GM21529 (cell line): Measurements from ENCODE around the gene CD2BP2.
"Not testable (repeated sequence)": the region's sequence is repeated elsewhere in the genome, so short reads cannot be mapped to it uniquely, and the experiment has no call there.

Source experiments
- ATAC-seq: cut with Tn5 transposase; IDR thresholded peaks from one replicate; pipeline ENCODE4 v1.9.1; 2021; ENCODE audit not compliant: unreplicated experiment

Gene CD2BP2

DNA sequence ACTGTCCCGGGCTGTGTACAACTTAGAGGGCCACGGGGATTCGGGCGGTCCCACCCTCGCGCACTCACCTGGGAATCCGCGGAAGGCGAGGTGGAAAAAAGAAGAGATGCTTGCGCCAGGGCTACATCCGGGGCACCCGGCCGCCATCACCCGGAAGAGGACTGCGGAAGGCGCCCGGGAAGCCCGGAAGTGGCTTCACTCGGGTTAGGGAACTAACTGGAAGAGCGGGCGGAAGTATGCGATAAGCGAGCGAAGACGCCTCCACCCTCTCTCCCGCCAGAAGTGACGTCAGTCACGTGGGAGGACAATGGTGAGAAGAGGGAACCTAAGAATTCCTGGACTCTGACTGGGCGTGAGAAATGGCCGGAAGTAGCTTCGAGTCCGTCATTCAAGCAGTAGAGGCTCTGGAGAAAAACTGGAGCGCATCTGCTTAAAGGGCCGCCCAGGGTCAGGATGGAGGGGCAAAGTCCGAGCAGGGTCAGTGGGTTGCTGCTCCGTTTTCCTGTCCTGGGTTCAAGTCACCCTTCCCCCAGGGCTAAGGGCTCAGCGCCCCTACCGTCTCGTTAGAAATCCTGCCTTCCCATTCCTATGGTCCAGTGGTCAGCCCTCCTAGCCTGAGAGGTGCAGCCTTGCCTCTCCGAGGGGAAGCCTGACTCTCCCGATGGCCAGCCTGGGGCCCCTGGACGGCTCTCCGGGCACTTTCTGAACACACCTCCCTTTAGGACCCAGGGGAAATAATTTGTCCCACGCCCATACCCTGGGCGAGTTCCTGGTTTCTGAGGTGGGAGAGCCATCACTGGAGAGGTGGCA is at the start of gene CD2BP2:
TSS of gene CD2BP2 (minus strand) at position 165 of the 810 bp plus-strand sequence. CDS start 627 bp downstream, outside the sequence.
- peak; percentile 55 for ATAC-seq

DNA sequence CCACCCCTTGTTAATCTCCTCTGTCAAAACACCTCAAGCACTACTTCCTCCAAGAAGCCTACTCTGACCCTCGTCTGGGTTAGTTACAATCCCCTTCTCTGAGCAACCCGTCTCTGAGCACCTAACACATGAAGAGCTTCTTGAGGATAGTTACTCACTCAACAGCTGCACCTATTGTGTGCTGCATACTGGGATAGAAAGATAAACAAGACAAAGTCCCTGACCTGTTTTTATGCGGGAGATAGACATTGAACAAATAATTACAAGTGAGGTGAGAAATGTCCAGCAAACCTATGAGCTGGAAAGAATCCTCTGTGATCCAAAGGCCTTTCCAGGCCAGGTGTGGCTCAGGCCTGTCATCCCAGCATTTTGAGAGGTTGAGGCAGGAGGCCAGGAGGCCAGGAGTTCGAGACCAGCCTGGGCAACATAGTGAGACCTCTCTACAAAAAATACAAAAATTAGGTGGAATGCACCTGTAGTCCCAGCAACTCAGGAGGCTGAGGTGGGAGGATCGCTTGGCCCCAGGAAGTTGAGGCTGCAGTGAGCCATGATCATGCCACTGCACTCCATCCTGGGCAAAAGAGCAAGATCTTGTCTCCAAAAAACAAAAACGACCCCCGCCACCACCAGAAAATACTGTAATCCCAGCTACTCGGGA is 46.8 kb upstream of the CD2BP2 start:
- no peak for ATAC-seq

DNA sequence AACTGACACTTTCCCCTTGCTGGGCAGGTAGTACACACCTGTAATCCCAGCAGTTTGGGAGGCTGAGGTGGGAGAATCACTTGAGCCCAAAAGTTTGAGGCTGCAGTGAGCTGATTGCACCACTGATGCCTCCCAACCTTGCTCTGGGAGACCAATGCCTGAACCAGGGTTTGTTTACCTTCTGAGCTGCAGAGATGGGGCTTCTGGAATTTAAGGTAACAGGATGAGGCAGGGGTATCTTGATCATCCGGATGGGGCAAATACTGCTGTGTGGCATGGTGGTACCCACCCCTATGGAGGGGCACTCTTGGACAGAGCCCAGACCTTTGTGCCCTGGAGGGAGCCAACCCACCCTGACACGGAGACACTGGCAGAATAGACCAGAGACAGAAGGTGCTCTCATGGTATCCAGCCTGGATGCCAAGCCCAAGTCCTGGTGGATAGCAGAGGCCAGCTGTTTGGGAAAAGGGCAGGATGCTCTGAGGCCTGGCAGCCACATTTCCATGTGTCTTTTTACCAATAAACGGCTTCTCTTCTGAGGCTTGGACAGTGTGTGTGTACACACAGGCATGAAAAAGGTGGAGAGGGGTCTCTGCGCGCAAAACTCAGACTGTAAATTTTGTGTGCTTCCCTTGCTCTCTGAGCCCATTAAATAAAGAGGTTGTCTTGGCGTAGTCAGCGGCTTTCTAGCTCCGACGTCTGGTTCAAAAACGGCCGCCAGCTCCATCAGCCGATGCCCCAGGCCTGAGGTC is 44.5 kb upstream of the CD2BP2 start:
- no peak for ATAC-seq

DNA sequence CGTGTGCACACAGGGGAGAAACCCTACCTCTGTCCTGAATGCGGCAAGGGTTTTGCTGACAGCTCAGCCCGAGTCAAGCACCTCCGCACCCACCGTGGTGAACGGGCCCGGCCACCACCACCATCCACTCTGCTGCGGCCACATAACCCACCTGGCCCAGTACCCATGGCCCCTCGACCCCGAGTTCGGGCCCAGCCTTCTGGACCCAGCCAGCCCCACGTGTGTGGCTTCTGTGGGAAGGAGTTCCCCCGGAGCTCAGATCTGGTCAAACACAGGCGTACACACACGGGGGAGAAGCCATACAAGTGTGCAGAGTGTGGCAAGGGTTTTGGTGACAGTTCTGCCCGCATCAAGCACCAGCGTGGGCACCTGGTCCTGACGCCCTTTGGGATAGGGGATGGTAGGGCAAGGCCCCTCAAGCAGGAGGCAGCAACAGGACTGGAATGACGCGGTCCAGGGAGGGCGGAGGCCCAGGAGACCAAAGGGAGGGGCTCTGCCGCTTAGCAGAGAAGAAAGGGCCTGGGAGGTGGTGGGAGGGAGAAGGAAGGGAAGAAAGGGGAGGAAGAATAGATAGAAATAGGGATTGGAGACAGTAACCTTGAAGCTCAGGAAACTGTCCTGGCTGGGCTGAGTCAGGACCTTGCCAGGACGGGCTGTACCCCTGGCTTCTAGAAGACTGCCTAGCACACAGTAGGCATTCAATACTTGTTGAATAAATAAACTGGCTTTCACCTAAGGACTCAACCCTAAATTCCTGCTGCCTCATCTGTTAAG is 43.7 kb upstream of the CD2BP2 start:
- ATAC-seq: no peak

DNA sequence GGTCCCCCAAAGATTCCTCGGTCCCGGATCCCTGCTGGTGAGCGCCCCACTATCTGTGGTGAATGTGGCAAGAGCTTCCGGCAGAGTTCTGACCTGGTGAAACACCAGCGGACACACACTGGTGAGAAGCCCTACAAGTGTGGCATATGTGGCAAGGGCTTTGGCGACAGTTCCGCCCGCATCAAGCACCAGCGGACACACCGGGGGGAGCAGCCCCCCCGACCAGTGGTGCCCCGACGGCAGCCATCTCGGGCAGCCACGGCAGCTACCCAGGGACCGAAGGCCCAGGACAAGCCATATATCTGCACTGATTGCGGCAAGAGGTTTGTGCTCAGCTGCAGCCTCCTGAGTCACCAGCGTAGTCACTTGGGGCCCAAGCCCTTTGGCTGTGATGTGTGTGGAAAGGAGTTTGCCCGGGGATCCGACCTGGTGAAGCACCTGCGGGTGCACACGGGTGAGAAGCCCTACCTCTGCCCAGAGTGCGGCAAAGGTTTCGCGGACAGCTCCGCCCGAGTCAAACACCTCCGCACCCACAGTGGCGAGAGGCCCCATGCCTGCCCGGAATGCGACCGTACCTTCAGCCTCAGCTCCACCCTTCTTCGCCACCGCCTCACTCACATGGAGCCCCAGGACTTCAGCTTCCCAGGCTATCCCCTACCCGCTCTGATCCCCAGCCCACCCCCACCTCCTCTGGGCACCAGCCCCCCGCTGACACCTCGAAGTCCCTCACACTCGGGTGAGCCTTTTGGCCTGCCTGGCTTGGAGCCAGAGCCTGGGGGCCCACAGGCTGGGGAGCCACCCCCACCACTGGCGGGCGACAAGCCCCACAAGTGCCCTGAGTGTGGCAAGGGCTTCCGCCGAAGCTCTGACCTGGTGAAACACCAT is 42.9 kb upstream of the CD2BP2 start:
- no peak for ATAC-seq

DNA sequence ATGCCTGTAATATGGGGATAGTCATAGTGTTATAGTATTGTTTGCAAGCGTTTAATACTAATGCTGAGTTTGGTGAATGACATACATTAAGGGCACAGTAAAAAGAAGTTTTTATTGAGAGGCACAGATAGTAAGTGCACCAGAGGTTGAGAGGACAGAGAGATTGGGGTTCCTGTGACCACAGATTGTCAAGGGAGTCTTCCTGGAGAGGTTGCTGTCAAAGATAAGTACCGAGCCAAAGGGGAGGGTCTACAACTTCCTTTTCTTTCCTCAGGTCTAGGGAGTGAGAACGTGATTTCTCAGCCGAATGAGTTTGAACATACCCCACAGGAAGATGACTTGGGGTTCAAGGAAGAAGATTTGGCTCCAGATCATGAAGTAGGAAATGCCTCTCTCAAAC is 41.9 kb upstream of the CD2BP2 start:
- no peak for ATAC-seq

DNA sequence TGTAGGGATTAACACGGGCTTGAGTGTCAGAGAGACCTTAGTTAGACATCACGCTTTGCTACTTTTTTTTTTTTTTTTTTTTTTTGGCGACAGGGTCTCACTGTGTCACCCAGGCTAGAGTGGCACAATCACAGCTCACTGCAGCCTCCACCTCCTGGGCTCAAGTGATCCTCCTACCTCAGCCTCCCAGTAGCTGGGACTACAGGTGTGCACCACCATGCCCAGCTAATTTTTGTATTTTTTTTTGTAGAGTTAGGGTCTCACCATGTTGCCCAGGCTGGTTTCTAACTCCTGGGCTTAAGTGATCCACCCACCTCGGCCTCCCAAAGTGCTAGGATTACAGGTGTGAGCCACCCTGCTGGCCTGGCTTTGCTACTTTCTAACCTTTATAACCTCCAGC is 41.5 kb upstream of the CD2BP2 start:
- ATAC-seq: not testable (repeated sequence)

DNA sequence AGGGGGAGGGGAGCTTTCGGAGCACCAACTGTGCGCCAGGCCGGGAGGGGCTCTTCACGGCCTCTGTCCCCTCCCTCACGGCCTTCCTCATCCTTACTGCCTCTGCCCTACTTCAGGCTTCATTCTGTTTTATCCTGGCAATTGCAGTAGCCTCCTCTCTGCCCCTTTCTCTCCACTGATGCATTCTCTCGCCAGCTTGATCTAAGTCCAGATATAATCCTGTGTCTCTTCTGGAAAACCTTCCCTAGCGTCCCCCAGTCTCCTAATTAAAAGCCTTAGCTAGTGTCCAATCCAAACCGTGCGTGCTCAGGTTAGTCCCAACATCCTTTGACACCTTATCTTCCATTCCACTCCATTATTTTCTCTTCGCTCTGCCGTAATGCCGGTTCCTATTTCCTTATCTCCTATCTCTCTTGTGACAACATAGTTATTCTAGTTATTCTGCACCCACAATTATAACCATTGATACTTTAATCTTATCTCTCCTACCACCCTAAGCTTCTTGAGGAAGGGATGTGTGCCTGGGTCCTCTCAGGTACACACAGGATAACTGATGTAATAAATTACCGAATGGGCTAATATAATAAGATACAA is 41.0 kb upstream of the CD2BP2 start:
- no peak for ATAC-seq

DNA sequence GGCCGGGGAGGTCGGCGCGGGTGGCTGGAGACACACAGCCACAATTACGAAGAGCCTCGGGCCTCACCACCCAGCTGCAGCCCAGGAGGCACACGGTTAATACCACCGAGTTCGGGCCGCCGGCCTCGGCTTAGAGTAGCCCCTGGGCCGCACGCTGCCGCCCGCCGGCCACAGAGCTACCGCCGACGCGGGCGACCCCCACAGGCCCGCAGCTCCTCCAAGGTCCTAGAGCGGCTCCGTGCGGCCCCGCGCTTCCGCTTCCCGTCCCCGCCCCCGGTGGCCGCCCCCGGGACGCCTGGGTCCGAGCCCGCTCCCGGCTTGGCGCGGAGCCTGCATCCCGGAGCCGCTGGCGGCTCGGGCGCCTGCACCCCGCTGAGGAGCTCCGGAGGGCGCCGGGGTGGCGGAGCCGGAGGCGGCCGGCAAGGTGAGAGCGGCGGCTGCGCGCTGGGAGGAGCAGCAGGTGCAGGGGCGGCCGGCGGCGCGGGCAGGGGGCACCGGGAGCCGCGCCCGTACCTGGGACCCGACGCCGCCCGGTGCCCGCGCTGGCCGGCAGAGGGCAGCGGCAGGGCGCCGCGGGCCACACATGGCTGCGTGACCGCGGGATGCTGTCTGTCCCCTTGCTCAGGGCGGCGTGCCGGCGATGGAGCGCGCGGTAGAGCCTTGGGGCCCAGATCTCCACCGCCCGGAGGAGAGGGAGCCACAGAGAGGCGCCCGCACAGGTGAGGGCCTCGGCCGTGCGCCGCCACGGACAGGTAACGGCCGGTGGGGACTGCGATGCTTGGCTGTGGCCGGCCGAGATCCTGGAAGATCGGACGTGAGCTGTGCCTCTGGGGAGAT is 40.3 kb upstream of the CD2BP2 start, which contains the start of gene ZNF48:
TSS of gene ZNF48 (plus strand) at position 266 of the 837 bp plus-strand sequence. CDS start at position 641, 375 bp downstream.
- peak; percentile 64 for ATAC-seq

DNA sequence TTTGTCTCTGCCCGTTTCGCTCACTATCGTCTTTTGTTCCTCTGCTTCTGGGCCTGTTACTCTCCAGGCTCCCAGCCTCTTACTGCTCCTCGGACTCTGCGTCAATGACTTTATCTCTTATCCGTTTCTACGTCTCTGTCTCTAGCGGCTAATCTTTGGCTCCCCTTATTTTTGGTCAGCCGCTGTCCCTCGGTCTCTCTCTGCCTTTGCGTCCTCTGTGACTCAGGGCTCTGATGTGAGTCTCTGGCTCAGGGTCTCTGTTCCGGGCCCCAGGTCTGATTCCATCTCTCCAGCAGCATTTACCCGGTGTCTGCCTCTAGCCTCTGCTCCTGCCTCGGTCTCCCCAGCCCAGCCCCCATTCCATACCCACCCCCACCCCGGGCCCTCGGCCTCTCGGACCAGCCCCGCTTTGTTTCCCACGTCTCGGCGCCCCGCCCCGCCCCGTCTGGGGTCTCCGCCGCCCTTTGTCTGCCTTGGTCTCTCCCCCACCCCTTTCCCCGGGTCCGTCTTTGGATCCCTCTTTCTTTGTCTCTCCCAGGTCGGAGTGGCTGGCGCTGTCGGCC is 39.6 kb upstream of the CD2BP2 start:
- no peak for ATAC-seq

DNA sequence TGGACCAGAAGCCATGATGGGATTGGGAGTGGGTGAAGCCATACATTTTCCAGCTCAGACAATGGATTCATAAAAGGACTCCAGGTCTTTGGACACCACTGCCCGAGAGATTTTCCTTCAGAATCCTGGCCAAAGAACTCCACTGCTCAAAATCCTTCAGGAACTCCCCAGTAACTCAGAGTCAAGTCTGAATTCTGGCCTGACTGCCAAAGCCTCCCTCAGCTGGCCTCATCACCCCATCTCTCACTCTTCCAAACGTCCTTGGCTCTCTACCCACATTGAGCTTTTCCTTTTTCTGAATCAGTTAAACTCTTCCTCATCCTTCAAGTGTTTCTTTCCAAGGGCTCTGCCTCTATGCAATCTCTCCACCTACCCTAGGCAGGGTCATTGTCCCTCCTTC is 28.4 kb upstream of the CD2BP2 start:
- no peak for ATAC-seq

DNA sequence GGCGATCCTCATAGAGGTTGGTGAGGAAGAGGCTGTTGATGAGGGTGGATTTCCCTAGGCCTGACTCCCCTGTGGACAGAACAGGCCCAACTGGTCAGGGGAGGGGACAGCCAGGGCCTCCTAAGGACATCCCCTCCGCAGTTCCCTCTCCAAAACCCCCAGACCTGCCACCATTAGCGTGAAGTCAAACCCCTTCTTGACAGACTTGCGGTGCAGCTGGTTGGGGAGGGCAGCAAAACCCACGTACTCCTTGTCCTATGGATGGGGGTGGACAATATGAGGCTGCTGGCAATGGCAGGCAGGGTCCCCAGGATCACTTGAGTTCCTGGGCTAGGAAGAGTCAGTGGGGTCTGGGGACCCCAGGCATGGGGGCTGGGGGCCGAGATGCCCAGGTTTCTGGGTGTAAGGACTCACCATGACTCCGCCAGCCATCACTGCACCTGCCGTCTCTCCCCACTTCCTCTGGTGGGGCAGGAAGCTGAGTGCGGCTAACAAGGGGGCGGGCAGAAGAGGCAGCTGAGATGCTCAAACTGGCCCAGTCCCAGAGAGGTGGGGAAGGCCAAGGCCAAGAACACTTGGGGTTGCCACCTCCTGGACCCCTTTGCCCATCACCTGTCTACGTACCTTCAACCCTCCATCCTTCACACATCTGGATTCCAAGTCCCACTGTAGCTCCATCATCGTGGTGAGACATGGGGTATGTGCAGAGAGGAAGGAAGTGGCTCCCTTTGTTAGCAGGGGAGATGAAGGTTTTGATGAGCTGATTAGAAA is 27.2 kb upstream of the CD2BP2 start, which contains the start of gene SEPTIN1:
TSS of gene SEPTIN1 (minus strand) at position 451 of the 771 bp plus-strand sequence. CDS start at position 432, 19 bp downstream.
- peak; percentile 33 for ATAC-seq

DNA sequence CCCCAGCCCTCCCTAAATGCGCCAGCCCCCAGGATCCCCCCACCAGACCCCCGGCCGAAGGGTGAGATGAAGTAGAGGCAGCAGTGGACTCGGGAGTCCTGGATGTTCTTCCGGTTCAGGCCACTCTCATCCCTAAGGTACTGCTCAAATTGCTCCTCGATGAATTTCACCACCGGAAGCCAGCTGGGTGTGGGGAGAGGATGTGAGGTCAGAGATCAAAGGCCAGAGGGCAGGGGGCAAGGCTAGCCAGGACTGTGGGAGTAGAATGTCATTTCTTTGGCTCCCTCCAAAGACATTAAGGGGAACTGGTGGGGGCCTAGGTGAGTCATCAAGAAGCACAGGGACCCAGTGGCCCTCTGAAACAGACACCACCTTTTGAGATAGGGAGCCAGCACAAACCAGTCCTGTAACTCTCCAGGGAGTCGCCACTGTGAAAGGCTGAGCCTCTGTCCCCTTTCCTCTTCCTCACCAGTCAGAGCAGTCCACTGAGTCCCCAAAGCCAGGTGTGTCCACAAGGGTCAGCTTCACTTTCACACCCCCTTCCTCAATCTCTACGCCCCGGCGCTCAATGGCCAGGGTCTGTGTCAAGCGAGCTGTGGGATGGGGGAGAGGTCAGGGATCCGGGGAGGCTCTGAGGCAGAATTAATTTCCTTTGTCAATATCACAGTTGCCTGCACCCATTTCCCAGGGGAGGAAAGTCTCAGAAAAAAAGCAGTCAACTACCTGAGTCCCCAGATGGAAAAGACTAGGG is 26.4 kb upstream of the CD2BP2 start:
- no peak for ATAC-seq

DNA sequence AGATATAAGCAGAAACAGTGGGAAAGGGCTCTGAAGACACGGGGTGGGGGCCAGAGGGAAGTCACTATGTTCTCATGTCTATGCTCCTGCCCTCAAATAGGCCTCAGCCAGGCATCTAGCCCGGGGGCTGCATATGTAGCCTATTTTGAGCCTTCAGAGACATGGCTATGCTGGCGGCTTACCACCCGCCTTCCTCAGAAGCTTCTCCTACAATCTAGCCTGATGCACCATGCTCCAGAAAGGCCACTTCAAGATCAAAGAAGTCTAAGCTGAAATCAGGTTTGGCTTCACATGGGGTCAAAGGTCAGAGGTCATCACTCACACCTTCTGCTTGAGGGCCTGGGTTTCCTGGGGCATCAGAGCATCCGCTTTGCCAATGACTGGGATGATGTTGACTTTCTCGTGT is 25.7 kb upstream of the CD2BP2 start:
- no peak for ATAC-seq

DNA sequence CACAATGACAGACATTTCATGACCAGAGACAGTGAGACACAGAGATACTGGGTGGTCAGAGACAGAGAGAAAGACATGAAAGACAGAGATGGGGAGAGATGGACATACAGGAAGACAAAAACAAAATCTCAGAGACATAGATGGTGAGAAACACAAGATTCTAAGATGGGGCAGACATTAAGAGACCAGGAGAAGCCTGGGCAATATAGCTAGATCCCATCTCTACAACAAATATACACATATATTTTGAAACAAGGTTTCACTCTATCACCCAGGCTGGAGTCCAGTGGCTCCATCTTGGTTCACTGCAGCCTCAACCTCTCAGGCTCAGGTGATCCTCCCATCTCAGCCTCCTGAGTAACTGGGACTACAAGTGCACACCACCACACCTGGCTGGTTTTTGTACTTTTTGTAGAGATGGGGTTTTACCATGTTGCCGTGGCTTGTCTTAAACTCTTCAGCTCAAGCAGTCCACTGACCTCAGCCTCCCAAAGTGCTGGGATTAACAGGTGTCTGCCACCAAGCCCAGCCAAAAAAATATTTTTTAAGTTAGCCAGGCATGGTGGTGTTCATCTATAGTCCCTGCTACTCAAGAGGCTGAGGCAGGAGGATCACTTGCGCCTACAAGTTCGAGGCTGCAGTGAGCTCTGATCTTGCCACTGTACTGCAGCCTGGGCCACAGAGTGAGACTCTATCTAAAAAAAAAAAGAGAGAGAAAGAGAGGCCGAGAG is 25.1 kb upstream of the CD2BP2 start:
- no peak for ATAC-seq
